Mucosa of descending colon (tissue), 3 donors: Measurements from ENCODE around the gene ADGB. TPM values are rescaled to one million over a fixed set of nuclear protein-coding genes. Genes with fewer than 3 reads are reported as not detected.

Experiments used
- ATAC-seq: fragments of 200-7000 bp; cut with Tn5 transposase; one replicate; pipeline ENCODE4 v1.9.1; 2020; ENCODE audit warnings: mild to moderate bottlenecking, moderate library complexity
- DNase-seq, 3 donors: peaks; one replicate each; pipeline ENCODE4 v3.0.0-alpha.2; 2020
- H3K36me3 ChIP-seq: fragments of 200-600 bp; one replicate; pipeline ENCODE4 v1.8.0; 2021; ENCODE audit warnings: low read depth, mild to moderate bottlenecking
- H3K4me1 ChIP-seq: fragments of 200-600 bp; one replicate; pipeline ENCODE4 v1.8.0; 2021; ENCODE audit warnings: low read depth, mild to moderate bottlenecking
- H3K4me3 ChIP-seq: fragments of 200-600 bp; one replicate; pipeline ENCODE4 v1.8.0; 2021; ENCODE audit warnings: mild to moderate bottlenecking
- H3K9me3 ChIP-seq: fragments of 200-600 bp; one replicate; pipeline ENCODE4 v1.8.0; 2021; ENCODE audit warnings: mild to moderate bottlenecking
- CTCF ChIP-seq: fragments of 200-600 bp; IDR thresholded peaks from one replicate; pipeline ENCODE4 v1.8.0; 2022; ENCODE audit warnings: antibody characterized with exemption, mild to moderate bottlenecking
- intact Hi-C, 2 donors: fragments of 100-400 bp; cut with DNase I in 1 of 2; cut with micrococcal nuclease in 1 of 2; formaldehyde crosslinking; loops; one replicate each; pipeline versions ENCODE4 v1.11.0 to v1.11.1; 2022; cut with DNase I, micrococcal nuclease
- total RNA-seq, 3 donors: library from RNA; stranded (reverse); fragmentation: NEBNext Ultra II Directional in 2 of 3; extraction: Animal tissue kit (Norgen Biotek cat#: 25700) in 2 of 3; gene quantifications; one replicate each; pipeline versions ENCODE4 v1.2.1 to v1.2.4, GENCODE V29; 2021 to 2023
- donor health status: DM: no; HTN: no; CAD: no; lungs with moderate emphysema.
- donor health status: DM: no; HTN: no; CAD: no.
- donor health status: DM: no; HTN: yes; CAD: no.

ADGB gene
- total RNA-seq, 3 donors from 2014 or later: 0.70 to 2.2 (median 2.1) TPM

- TF ChIP-seq CTCF: no peak
- ATAC-seq (no peak), DNase-seq (no peak)
- intact Hi-C loops: no loop called here
- Histone ChIP-seq H3K36me3 (no peaks in the 10 kb centered on the region), H3K9me3 (no peaks in the 10 kb centered on the region), H3K4me3 (no peak overlapping the region), H3K4me1 (no peaks in the 10 kb centered on the region)
These were observed 91.0 kb downstream of the ADGB start for GRCh38 chr6:146689806-146690205.

GRCh38 chr6:146693342-146693741, 94.6 kb downstream of the ADGB start:
- H3K4me1 ChIP-seq: no peaks in the 10 kb centered on the region
- no peak for TF ChIP-seq CTCF
- ATAC-seq: peak; percentile 32
- no peaks in the 10 kb centered on the region for H3K36me3 ChIP-seq
- DNase-seq: no peak
- H3K4me3 ChIP-seq: no peak overlapping the region
- no peaks in the 10 kb centered on the region for H3K9me3 ChIP-seq
- intact Hi-C loops: no loop called here

GRCh38 chr6:146697921-146698320, 99.1 kb downstream of the ADGB start:
- no peak overlapping the region for H3K4me3 ChIP-seq
- DNase-seq (no peak), ATAC-seq (no peak)
- no peaks in the 10 kb centered on the region for H3K4me1 ChIP-seq
- H3K9me3 ChIP-seq: no peaks in the 10 kb centered on the region
- no peaks in the 10 kb centered on the region for H3K36me3 ChIP-seq
- TF ChIP-seq CTCF: no peak
- intact Hi-C loops: no loop called here

GRCh38 chr6:146700078-146700686, 101.4 kb downstream of the ADGB start:
- intact Hi-C loops: loop anchor here in 1 of 2 donors (2.0 kb wide), 1 partner anchor 157 kb away; the partner anchor contains the start of gene RAB32

GRCh38 chr6:146701632-146702031, 102.9 kb downstream of the ADGB start:
- DNase-seq (no peak), ATAC-seq (no peak)
- Histone ChIP-seq H3K36me3 (no peaks in the 10 kb centered on the region), H3K9me3 (no peaks in the 10 kb centered on the region), H3K4me1 (no peaks in the 10 kb centered on the region), H3K4me3 (no peak overlapping the region)
- intact Hi-C loops: loop anchor here in 1 of 2 donors (2.0 kb wide), 1 partner anchor 159 kb away; the partner anchor contains the start of gene RAB32
- TF ChIP-seq CTCF: no peak

More at GRCh38 chr6:146700078-146700686, 101.4 kb downstream of the ADGB start:
- peak in 1 of 3 donors; percentile 91 for DNase-seq
- Histone ChIP-seq H3K4me1 (no peaks in the 10 kb centered on the region), H3K9me3 (no peaks in the 10 kb centered on the region), H3K4me3 (no peak overlapping the region), H3K36me3 (no peaks in the 10 kb centered on the region)
- no peak for TF ChIP-seq CTCF
- ATAC-seq: peak; percentile 94
